Measurements from ENCODE around the gene BTBD10.

BTBD10 gene

GRCh38 chr11:13382751-13383150 lies 80.3 kb downstream of the BTBD10 start:
- DNase-seq (ENCODE audit: insufficient read length, low spot score): no peak
- no peak for TF ChIP-seq SPI1 (IDR thresholded peaks at IDR 0.05; ENCODE audit: low read depth, low read length)
- TF ChIP-seq POU2F2 (IDR thresholded peaks at IDR 0.05; ENCODE audit: low read depth, low read length): no peak
- TF ChIP-seq PAX5 (IDR thresholded peaks at IDR 0.05; ENCODE audit: insufficient read depth, low read length, severe bottlenecking): no peak
- TF ChIP-seq POLR2A (IDR thresholded peaks at IDR 0.05; ENCODE audit: low read depth, low read length): no peak
- no peak for TF ChIP-seq TAF1 (IDR thresholded peaks at IDR 0.05; ENCODE audit: low read depth, low read length)
- TF ChIP-seq POLR2AphosphoS5 (IDR thresholded peaks at IDR 0.05; ENCODE audit: low read depth, low read length): no peak
- no peak for FAIRE-seq

- DNase-seq (ENCODE audit: insufficient read length, low spot score): no peak
- FAIRE-seq: no peak
- no peak for TF ChIP-seq SPI1 (IDR thresholded peaks at IDR 0.05; ENCODE audit: low read depth, low read length)
- TF ChIP-seq TAF1 (IDR thresholded peaks at IDR 0.05; ENCODE audit: low read depth, low read length): no peak
- no peak for TF ChIP-seq PAX5 (IDR thresholded peaks at IDR 0.05; ENCODE audit: insufficient read depth, low read length, severe bottlenecking)
- TF ChIP-seq POLR2AphosphoS5 (IDR thresholded peaks at IDR 0.05; ENCODE audit: low read depth, low read length): no peak
Observed at GRCh38 chr11:13380731-13381130, 82.3 kb downstream of the BTBD10 start.

- TF ChIP-seq POLR2A (IDR thresholded peaks at IDR 0.05; ENCODE audit: low read depth, low read length): no peak
- no peak for TF ChIP-seq PAX5 (IDR thresholded peaks at IDR 0.05; ENCODE audit: insufficient read depth, low read length, severe bottlenecking)
- TF ChIP-seq SPI1 (IDR thresholded peaks at IDR 0.05; ENCODE audit: low read depth, low read length): no peak
- TF ChIP-seq POLR2AphosphoS5 (IDR thresholded peaks at IDR 0.05; ENCODE audit: low read depth, low read length): no peak
- TF ChIP-seq POU2F2 (IDR thresholded peaks at IDR 0.05; ENCODE audit: low read depth, low read length): no peak
- no peak for TF ChIP-seq TAF1 (IDR thresholded peaks at IDR 0.05; ENCODE audit: low read depth, low read length)
- no peak for FAIRE-seq
- DNase-seq (ENCODE audit: insufficient read length, low spot score): no peak
Observed at GRCh38 chr11:13378316-13378715, 84.7 kb downstream of the BTBD10 start.

GRCh38 chr11:13376838-13377237 lies 86.2 kb downstream of the BTBD10 start:
- DNase-seq (ENCODE audit: insufficient read length, low spot score) (no peak), FAIRE-seq (no peak)
- no peak for TF ChIP-seq PAX5 (IDR thresholded peaks at IDR 0.05; ENCODE audit: insufficient read depth, low read length, severe bottlenecking)
- TF ChIP-seq TAF1 (IDR thresholded peaks at IDR 0.05; ENCODE audit: low read depth, low read length): no peak
- TF ChIP-seq POLR2AphosphoS5 (IDR thresholded peaks at IDR 0.05; ENCODE audit: low read depth, low read length): no peak
- TF ChIP-seq SPI1 (IDR thresholded peaks at IDR 0.05; ENCODE audit: low read depth, low read length): no peak
- TF ChIP-seq POU2F2 (IDR thresholded peaks at IDR 0.05; ENCODE audit: low read depth, low read length): no peak
- TF ChIP-seq POLR2A (IDR thresholded peaks at IDR 0.05; ENCODE audit: low read depth, low read length): no peak

- FAIRE-seq (no peak), DNase-seq (ENCODE audit: insufficient read length, low spot score) (no peak)
- TF ChIP-seq SPI1 (IDR thresholded peaks at IDR 0.05; ENCODE audit: low read depth, low read length) (no peak), POU2F2 (IDR thresholded peaks at IDR 0.05; ENCODE audit: low read depth, low read length) (no peak), TAF1 (IDR thresholded peaks at IDR 0.05; ENCODE audit: low read depth, low read length) (no peak), POLR2AphosphoS5 (IDR thresholded peaks at IDR 0.05; ENCODE audit: low read depth, low read length) (no peak), PAX5 (IDR thresholded peaks at IDR 0.05; ENCODE audit: insufficient read depth, low read length, severe bottlenecking) (no peak)
Observed at GRCh38 chr11:13376402-13376801, 86.6 kb downstream of the BTBD10 start.

- DNase-seq (ENCODE audit: insufficient read length, low spot score): no peak
- FAIRE-seq: no peak
- TF ChIP-seq TAF1 (IDR thresholded peaks at IDR 0.05; ENCODE audit: low read depth, low read length) (no peak), POLR2AphosphoS5 (IDR thresholded peaks at IDR 0.05; ENCODE audit: low read depth, low read length) (no peak), POU2F2 (IDR thresholded peaks at IDR 0.05; ENCODE audit: low read depth, low read length) (no peak), POLR2A (IDR thresholded peaks at IDR 0.05; ENCODE audit: low read depth, low read length) (no peak), PAX5 (IDR thresholded peaks at IDR 0.05; ENCODE audit: insufficient read depth, low read length, severe bottlenecking) (no peak), SPI1 (IDR thresholded peaks at IDR 0.05; ENCODE audit: low read depth, low read length) (no peak)
Observed at GRCh38 chr11:13375798-13376197, 87.2 kb downstream of the BTBD10 start.

GRCh38 chr11:13373216-13373615 lies 89.8 kb downstream of the BTBD10 start:
- FAIRE-seq: no peak
- TF ChIP-seq POLR2A (IDR thresholded peaks at IDR 0.05; ENCODE audit: low read depth, low read length) (no peak), POLR2AphosphoS5 (IDR thresholded peaks at IDR 0.05; ENCODE audit: low read depth, low read length) (no peak), POU2F2 (IDR thresholded peaks at IDR 0.05; ENCODE audit: low read depth, low read length) (no peak), PAX5 (IDR thresholded peaks at IDR 0.05; ENCODE audit: insufficient read depth, low read length, severe bottlenecking) (no peak), SPI1 (IDR thresholded peaks at IDR 0.05; ENCODE audit: low read depth, low read length) (no peak), TAF1 (IDR thresholded peaks at IDR 0.05; ENCODE audit: low read depth, low read length) (no peak)
- no peak for DNase-seq (ENCODE audit: insufficient read length, low spot score)

- FAIRE-seq: no peak
- no peak for DNase-seq (ENCODE audit: insufficient read length, low spot score)
- TF ChIP-seq PAX5 (IDR thresholded peaks at IDR 0.05; ENCODE audit: insufficient read depth, low read length, severe bottlenecking) (no peak), SPI1 (IDR thresholded peaks at IDR 0.05; ENCODE audit: low read depth, low read length) (no peak), POLR2A (IDR thresholded peaks at IDR 0.05; ENCODE audit: low read depth, low read length) (no peak), POLR2AphosphoS5 (IDR thresholded peaks at IDR 0.05; ENCODE audit: low read depth, low read length) (no peak), POU2F2 (IDR thresholded peaks at IDR 0.05; ENCODE audit: low read depth, low read length) (no peak), TAF1 (IDR thresholded peaks at IDR 0.05; ENCODE audit: low read depth, low read length) (no peak)
Observed at GRCh38 chr11:13368041-13368446, 95.0 kb downstream of the BTBD10 start.

GRCh38 chr11:13367115-13367514 lies 95.9 kb downstream of the BTBD10 start:
- TF ChIP-seq POLR2A (IDR thresholded peaks at IDR 0.05; ENCODE audit: low read depth, low read length) (no peak), PAX5 (IDR thresholded peaks at IDR 0.05; ENCODE audit: insufficient read depth, low read length, severe bottlenecking) (no peak), SPI1 (IDR thresholded peaks at IDR 0.05; ENCODE audit: low read depth, low read length) (no peak), POU2F2 (IDR thresholded peaks at IDR 0.05; ENCODE audit: low read depth, low read length) (peak; percentile 22; the same call in 1 of the 2 replicates)
- no peak for DNase-seq (ENCODE audit: insufficient read length, low spot score)
- peak; percentile 13 for FAIRE-seq

GRCh38 chr11:13366266-13367026 lies 96.6 kb downstream of the BTBD10 start:
- DNase-seq (ENCODE audit: insufficient read length, low spot score) (no peak), FAIRE-seq (peak; percentile 31)
- TF ChIP-seq TAF1 (IDR thresholded peaks at IDR 0.05; ENCODE audit: low read depth, low read length) (no peak), POU2F2 (IDR thresholded peaks at IDR 0.05; ENCODE audit: low read depth, low read length) (0 out of 2 replicates have a peak, but pooled peaks have one; percentile 18), PAX5 (IDR thresholded peaks at IDR 0.05; ENCODE audit: insufficient read depth, low read length, severe bottlenecking) (no peak)

All from GM12891 (cell line).